ENCODE data around the gene FIP1L1.

Gene FIP1L1

DNA sequence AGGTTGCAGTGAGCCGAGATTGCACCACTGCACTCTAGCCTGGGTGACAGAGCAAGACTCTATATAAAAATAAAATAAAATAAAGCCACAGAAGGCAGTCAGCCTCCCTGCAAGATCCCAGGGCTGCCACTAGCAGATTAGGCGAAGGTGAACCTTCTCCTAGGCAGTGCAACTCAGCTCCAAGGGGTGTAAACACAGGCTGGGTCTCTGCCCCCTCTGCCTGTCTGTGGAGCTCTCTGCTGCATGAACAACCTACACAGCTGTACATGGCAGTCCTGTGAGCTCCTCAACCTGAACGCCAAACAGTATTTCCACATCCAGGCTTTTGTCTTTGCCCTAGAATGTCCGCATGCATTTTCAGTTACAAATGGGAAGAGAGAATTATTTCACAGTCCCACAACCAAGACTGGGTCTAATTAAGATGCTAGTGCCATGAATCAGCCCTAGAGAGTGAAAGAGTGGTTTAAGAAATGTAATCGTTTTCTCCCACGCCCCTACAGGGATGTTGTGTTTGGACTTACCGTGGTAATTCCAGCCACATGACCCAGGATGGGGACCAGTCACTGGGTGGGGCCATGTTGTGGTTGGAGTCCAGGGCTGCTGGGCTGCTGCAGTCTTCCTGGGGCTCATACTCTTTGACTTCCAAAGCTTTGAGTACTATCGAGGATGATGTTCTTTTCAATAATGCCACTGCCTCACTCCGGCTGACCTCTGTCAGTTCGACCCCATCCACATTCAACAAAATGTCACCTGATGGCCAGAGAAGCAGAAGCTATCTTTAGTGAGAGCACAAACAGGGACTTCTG, 99.0 kb downstream of the FIP1L1 start:
- no peak for DNase-seq (ENCODE audit: low read depth in 2 of 3, low spot score in 1 of 3)

- no peak for DNase-seq (ENCODE audit: low read depth in 2 of 3, low spot score in 1 of 3)
Measured at GRCh38 chr4:53477038-53477565, 99.7 kb downstream of the FIP1L1 start.

- DNase-seq (ENCODE audit: low read depth in 2 of 3, low spot score in 1 of 3) = no peak
Measured at GRCh38 chr4:53477636-53478035, 100.2 kb downstream of the FIP1L1 start.

DNA sequence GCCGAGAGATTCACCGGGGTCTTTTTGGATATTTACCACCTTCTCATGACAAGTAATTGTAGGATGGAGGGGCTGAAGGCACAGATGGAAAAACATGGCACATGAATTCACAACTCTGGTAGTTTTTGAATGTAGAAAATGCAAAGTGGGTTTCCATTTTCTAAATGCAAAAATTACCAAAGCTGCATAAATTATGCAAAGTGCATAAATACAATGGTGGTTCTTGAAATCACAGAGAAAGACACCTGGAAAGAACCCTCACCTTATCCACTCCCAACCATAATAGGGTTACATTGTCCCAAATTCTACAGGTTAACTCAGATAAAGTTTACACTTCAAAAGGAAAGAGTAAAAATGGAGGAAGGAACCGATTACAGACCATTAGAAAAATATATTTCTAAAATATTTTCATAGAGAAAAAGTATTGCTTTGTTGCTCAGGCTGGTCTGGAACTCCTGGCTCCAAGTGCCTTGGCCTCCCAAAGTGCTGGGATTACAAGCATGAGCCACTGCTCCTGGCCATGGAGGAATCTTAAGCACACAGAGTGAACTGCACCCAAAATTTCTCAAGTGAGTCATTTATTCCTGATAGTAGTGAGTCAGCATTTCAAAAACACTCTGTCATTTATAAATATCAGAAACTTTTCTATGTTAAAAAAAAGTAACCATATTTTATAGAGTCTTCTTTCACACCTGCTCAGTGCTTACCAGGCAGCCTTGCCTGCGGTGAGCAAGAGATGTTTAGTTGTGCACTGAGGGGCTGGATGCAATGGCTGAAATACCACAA, 101.4 kb downstream of the FIP1L1 start:
- DNase-seq (ENCODE audit: low read depth in 2 of 3, low spot score in 1 of 3) = no peak

DNA sequence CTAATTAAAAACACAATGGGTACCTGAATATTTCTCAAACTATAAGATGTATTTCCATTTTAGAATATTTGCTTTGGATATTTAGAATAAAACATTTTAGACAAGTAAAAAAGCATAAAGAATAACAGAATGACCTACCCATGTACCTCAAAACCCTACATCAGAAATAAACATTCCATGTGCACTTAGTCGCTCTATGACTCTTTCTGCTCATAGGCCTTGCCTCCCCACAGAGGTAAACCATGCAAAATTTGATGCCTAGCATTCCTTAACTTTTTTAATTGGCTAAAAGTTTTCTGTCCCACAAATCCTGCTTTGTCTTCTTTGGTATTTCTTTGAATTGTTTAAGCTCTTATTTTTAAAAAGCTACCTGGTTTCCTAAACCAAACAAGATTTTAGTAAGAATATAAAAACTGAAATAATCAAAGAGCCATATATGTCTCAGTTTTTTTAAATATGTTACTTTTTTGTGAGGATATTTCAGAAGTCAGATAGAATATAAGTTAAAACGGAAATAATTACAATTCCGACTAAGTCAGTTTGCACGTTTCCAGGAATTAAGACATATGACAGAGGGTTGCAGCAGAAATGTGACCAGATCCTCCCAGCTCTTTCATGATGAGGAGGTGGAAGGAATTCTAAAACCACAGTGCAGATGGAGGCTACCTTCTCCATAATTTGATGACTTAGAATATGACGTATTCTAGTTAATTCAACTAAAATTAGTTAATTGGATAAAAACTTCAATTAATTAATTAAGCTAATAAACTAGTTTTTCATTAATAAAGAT, 102.5 kb downstream of the FIP1L1 start:
- no peak for DNase-seq (ENCODE audit: low read depth in 2 of 3, low spot score in 1 of 3)

DNA sequence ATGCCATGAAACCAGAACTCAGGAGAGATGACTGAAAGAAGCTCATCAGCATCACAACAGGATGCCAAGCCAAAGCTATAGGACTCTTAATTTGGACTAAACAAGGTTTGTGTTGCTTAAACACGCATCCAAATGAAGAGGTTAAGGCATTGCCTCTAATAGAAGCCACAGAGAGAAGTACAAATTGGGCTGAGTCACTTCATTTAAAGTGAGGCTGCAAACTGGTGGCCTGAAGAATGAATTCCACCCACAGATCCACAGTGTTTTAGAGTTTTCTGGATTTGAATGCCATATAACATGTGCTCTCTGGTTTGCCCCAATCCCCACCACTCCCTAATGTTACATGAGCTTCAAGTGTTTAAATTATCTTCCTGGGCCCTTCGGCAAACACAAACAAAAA, 103.5 kb downstream of the FIP1L1 start:
- DNase-seq (ENCODE audit: low read depth in 2 of 3, low spot score in 1 of 3) = no peak

DNA sequence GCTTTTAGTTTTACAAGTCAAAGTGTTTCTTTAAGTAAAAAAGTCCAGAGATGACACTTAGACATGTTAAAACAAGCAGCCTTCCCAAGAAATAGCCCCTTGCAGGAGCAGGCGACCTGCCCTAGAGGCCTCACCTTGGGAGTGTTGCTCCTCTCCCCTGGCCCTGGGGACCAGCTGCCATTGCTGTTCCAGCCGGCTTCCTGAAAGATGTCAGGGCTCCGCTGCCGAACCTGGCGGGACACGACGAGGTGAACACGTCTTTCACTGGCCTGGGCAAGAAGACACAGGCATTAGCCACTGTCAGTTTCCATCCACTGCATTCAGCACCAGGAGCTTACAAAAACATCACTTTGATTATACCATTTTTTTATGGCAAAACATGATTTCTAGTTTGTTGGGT, 104.1 kb downstream of the FIP1L1 start:
- no peak for DNase-seq (ENCODE audit: low read depth in 2 of 3, low spot score in 1 of 3)

DNA sequence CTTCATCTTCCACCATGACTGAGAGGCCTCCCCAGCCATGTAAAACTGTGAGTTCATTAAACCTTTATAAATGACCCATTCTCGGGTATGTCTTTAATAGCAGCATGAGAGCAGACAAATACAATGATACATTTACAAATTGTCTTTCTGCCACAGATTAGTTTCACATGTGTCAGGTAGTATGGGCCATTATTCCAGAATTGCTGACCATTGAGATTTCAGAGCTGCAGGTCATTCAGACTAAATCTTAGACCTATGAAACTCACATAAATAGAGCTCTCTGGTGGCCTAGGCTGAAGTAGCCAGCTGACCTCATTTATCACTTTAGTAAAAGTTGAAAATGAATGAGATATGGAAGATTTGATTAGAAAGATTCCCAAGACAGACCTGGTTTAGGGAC, 105.8 kb downstream of the FIP1L1 start:
- DNase-seq (ENCODE audit: low read depth in 2 of 3, low spot score in 1 of 3) = no peak

- DNase-seq (ENCODE audit: low read depth in 2 of 3, low spot score in 1 of 3) = no peak
Measured at GRCh38 chr4:53484911-53485657, 107.6 kb downstream of the FIP1L1 start.

GRCh38 chr4:53485658-53486040, 108.2 kb downstream of the FIP1L1 start:
- no peak for DNase-seq (ENCODE audit: low read depth in 2 of 3, low spot score in 1 of 3)

DNA sequence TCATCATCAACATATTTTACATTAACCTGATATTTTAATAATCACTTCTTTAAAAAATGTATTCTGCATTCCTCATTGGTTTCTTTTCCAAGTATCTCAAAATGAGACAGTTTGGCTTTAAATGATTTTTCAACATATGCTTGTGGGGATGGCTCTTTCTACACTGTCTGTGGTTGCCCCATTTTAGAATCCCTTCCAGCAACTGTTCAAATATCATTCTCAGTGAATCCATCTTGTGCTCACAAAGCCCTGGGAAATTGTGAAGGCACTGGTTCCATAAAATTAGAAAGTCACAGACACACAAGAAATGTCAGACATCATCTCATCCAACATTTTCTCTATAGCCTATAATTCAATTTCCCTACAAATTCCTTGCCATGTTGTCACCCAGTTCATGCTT, 110.3 kb downstream of the FIP1L1 start:
- no peak for DNase-seq (ENCODE audit: low read depth in 2 of 3, low spot score in 1 of 3)

DNA sequence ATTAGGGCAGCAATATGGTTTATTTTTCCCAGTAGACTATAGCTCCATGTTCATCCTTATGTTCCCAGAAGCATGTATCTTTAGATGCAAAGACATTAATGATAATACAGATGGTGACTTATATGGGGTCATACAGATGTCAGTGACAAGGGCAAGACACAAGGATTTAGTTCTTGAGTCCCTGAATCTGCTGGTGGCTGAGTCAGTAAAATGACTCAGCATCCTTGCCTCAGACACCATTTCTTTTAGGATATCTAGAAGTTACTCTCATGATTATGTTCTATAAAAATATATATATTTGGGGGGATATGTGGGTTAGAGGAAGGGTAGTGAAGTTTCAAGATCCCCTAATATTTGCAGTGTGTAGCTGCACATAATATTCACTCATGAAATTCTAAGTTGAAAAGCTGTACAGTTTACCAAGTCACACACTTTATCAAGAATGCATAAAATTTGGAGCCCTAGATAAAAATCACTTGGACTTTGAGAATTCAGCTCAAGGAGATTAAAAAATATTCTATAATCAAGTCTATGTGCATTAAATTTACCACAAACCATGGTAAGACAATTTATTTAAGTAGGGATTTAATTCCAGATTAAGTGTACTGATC, 111.9 kb downstream of the FIP1L1 start:
- DNase-seq (ENCODE audit: low read depth in 2 of 3, low spot score in 1 of 3) = no peak

GRCh38 chr4:53490161-53490956, 112.9 kb downstream of the FIP1L1 start:
- DNase-seq (ENCODE audit: low read depth in 2 of 3, low spot score in 1 of 3) = no peak

DNA sequence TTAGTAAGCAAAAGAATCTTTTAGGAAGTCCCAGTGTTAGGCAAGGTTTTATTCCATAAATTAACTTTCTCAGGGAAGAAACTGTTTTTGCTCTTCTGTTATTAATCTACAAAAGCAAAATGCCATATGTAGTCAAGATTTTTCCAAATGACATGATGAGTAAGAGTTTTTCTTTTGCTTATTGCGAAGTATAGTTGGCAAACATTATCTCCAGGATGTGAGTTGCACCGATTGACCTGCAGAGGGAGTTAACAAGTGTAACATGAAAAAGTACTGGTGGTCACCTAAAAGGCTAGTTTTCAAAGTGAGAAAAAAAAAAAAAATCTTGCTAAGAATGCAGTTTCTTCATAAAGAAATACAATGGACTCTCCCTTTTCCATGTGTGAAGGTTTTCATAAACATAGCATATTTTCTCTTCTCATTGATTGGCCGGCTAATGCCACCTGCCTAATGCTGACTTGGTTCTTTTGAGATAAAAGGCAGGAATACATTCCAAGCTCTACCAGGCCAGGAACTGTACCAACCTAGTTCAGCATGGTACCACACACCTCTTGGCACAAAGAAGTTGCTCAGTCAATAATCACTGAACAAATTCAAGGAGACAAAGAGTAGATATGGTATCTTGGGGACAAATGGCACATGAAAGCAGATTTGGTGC, 113.7 kb downstream of the FIP1L1 start:
- no peak for DNase-seq (ENCODE audit: low read depth in 2 of 3, low spot score in 1 of 3)

DNA sequence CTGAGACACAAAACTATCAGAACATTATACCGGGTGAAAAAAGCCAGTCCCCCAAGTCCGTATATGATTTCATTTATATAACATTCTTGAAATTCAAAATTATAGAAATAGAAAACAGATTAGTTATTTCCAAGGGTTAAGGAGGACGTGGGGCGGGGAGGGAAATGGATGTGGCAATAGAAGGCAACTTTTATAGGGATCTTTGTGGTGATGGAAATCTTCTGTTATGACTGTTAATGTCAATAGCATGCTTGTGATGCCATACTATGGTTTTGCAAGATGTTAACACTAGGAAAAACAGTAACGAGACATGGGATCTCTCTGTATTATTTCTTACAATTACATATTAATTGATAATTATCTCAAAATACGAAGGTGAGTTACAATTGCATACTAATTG, 117.4 kb downstream of the FIP1L1 start:
- no peak for DNase-seq (ENCODE audit: low read depth in 2 of 3, low spot score in 1 of 3)

- no peak for DNase-seq (ENCODE audit: low read depth in 2 of 3, low spot score in 1 of 3)
Measured at GRCh38 chr4:53497487-53498244, 120.2 kb downstream of the FIP1L1 start.

GRCh38 chr4:53498706-53499105, 121.3 kb downstream of the FIP1L1 start:
- DNase-seq (ENCODE audit: low read depth in 2 of 3, low spot score in 1 of 3) = no peak

DNA sequence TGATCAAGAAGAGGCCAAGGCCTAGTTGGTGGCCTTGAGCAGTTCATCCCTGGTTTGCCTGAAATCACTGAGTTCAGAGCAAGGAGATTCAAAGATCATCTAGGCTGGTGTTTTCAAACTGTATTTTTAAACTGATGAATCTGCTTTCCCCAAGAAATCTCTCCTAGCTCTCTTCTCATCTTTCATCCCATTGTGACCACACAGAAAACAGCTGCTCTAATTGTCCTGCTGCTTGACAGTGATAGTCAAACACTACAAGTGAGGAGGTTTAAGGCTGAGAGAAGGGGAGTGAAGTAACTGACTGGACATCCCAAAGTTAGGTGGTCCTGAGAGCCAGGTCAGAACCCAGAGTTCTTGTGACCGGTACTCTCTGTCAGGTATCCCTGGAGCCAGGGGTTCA, 122.3 kb downstream of the FIP1L1 start:
- no peak for DNase-seq (ENCODE audit: low read depth in 2 of 3, low spot score in 1 of 3)

All from stimulated activated CD4-positive, alpha-beta T cell treated with anti-CD3 and anti-CD28 coated beads, Interleukin-12 subunit alpha, Interleukin-12 subunit beta, amount 100 ng/mL, for 48 hours (primary cell).